IMR-90 (cell line): ENCODE measurements around the gene CENPM. TPM values are rescaled to one million over a fixed set of nuclear protein-coding genes. Genes with fewer than 3 reads are reported as not detected.

Experiments
- ATAC-seq: fragments of 200-7000 bp; cut with Tn5 transposase; 2 replicates; pipeline ENCODE4 v1.9.1; 2020; ENCODE audit warnings: low read depth, mild to moderate bottlenecking, moderate library complexity
- BruUV-seq: library from RNA; stranded (reverse); fragments of 400-500 nt; replicated peaks from 2 replicates; lab custom pipeline; 2021; lab: Mats Ljungman, UMichigan
- CTCF ChIA-PET: fragments of 300-600 bp; formaldehyde crosslinking; extraction: SDS; loops from one replicate; lab custom pipeline; 2021; ENCODE audit warnings: antibody characterized with exemption; lab: Yijun Ruan, JAX
- POLR2A ChIA-PET: fragments of 300-600 bp; sonication (Branson Sonifier 250); formaldehyde crosslinking; loops from one replicate; lab custom pipeline; 2022; ENCODE audit warnings: antibody characterized with exemption; ENCODE audit not compliant: unreplicated experiment; lab: Charles Lee
- DNase-seq: peaks from one replicate; pipeline ENCODE4 v3.0.0; 2013
- H2AFZ ChIP-seq: replicated peaks from 2 replicates; pipeline ENCODE3; 2013; ENCODE audit warnings: low read length, mild to moderate bottlenecking; ENCODE audit not compliant: poor library complexity
- H2AK5ac ChIP-seq: 2 replicates; pipeline ENCODE4 v1.6.1; 2013; ENCODE audit warnings: low read depth, low read length, inconsistent platforms
- H2AK9ac ChIP-seq: replicated peaks from 2 replicates; pipeline ENCODE3; 2013; ENCODE audit warnings: mild to moderate bottlenecking, low read depth, low read length, moderate library complexity; ENCODE audit not compliant: poor library complexity
- H2BK120ac ChIP-seq: 2 replicates; pipeline ENCODE4 v1.6.1; 2013; ENCODE audit warnings: low read depth, low read length, inconsistent platforms
- H2BK15ac ChIP-seq: 3 replicates; pipeline ENCODE4 v1.6.1; 2013; ENCODE audit warnings: low read depth, low read length, inconsistent platforms
- H2BK20ac ChIP-seq: 2 replicates; pipeline ENCODE4 v1.6.1; 2013; ENCODE audit warnings: low read depth, mild to moderate bottlenecking, inconsistent platforms, low read length, moderate library complexity
- H2BK5ac ChIP-seq: 2 replicates; pipeline ENCODE4 v1.6.1; 2013; ENCODE audit warnings: mild to moderate bottlenecking, low read depth, low read length, inconsistent platforms; ENCODE audit not compliant: poor library complexity, severe bottlenecking
- H3K14ac ChIP-seq: replicated peaks from 2 replicates; pipeline ENCODE4 v1.6.1; 2013; ENCODE audit warnings: low read depth, low read length, inconsistent platforms
- H3K18ac ChIP-seq: 2 replicates; pipeline ENCODE4 v1.6.1; 2013; ENCODE audit warnings: low read depth, low read length, control low read depth
- H3K23ac ChIP-seq: 2 replicates; pipeline ENCODE4 v1.6.1; 2013; ENCODE audit warnings: low read depth, low read length, inconsistent platforms
- H3K27ac ChIP-seq: 2 replicates; pipeline ENCODE4 v1.5.1; 2013; ENCODE audit warnings: mild to moderate bottlenecking, control low read depth, low read length; ENCODE audit not compliant: insufficient read depth
- H3K27me3 ChIP-seq: 2 replicates; pipeline ENCODE4 v1.6.1; 2013; ENCODE audit warnings: low read length; ENCODE audit not compliant: control insufficient read depth, insufficient read depth
- H3K36me3 ChIP-seq: 2 replicates; pipeline ENCODE4 v1.6.1; 2013; ENCODE audit warnings: low read length, mixed read lengths; ENCODE audit not compliant: control insufficient read depth, insufficient read depth
- H3K4ac ChIP-seq: 2 replicates; pipeline ENCODE4 v1.6.1; 2013; ENCODE audit warnings: low read depth, low read length, inconsistent platforms
- H3K4me1 ChIP-seq: 2 replicates; pipeline ENCODE4 v1.6.1; 2013; ENCODE audit warnings: low read length, mixed read lengths; ENCODE audit not compliant: control insufficient read depth, insufficient read depth
- H3K4me2 ChIP-seq: 2 replicates; pipeline ENCODE4 v1.6.1; 2013; ENCODE audit warnings: low read depth, mild to moderate bottlenecking, control low read depth, low read length, moderate library complexity
- H3K4me3 ChIP-seq: 2 replicates; pipeline ENCODE4 v1.5.1; 2013; ENCODE audit warnings: low read depth, mild to moderate bottlenecking, control low read depth, low read length, moderate library complexity; ENCODE audit not compliant: insufficient read depth
- H3K56ac ChIP-seq: 2 replicates; pipeline ENCODE4 v1.6.1; 2013; ENCODE audit warnings: low read length, inconsistent platforms; ENCODE audit not compliant: insufficient read depth; ENCODE audit errors: extremely low read depth
- H3K79me1 ChIP-seq, 2 experiments: 2 replicates each; pipeline ENCODE4 v1.6.1; 2013; ENCODE audit warnings: low read length in 2 of 2, inconsistent platforms in 1 of 2, low read depth in 1 of 2
- H3K9ac ChIP-seq: 2 replicates; pipeline ENCODE4 v1.6.1; 2013; ENCODE audit warnings: low read depth, low read length, control low read depth
- H3K9me1 ChIP-seq: 2 replicates; pipeline ENCODE4 v1.6.1; 2013; ENCODE audit warnings: low read length, inconsistent platforms; ENCODE audit not compliant: insufficient read depth
- H3K9me3 ChIP-seq: 2 replicates; pipeline ENCODE4 v1.6.1; 2013; ENCODE audit warnings: low read length; ENCODE audit not compliant: control insufficient read depth, insufficient read depth
- H4K20me1 ChIP-seq: 2 replicates; pipeline ENCODE4 v1.6.1; 2013; ENCODE audit warnings: low read length, inconsistent platforms; ENCODE audit not compliant: insufficient read depth
- H4K5ac ChIP-seq: 2 replicates; pipeline ENCODE4 v1.6.1; 2013; ENCODE audit warnings: mild to moderate bottlenecking, low read depth, low read length, control low read depth
- H4K8ac ChIP-seq, 2 experiments: 2 replicates each; pipeline ENCODE4 v1.6.1; 2013; ENCODE audit warnings: low read depth in 2 of 2, low read length in 2 of 2, control low read depth in 1 of 2, inconsistent platforms in 1 of 2
- H4K91ac ChIP-seq: 2 replicates; pipeline ENCODE4 v1.6.1; 2013; ENCODE audit warnings: low read depth, low read length, inconsistent platforms; ENCODE audit not compliant: insufficient read depth
- MAFK ChIP-seq: IDR thresholded peaks from 2 replicates; pipeline ENCODE4 v1.6.1; 2012; ENCODE audit warnings: low read depth, low read length, improper control_type of control experiment
- MAZ ChIP-seq: IDR thresholded peaks from 2 replicates; pipeline ENCODE4 v1.6.1; 2012; ENCODE audit warnings: low read depth, mild to moderate bottlenecking, low read length, improper control_type of control experiment, moderate library complexity, borderline replicate concordance
- NFE2L2 ChIP-seq: fragments of 150-350 bp; IDR thresholded peaks from 2 replicates; pipeline ENCODE4 v1.6.1; 2016; ENCODE audit warnings: low read depth, mild to moderate bottlenecking, low read length
- POLR2A ChIP-seq: IDR thresholded peaks from 2 replicates; pipeline ENCODE4 v1.6.1; 2012; ENCODE audit warnings: mild to moderate bottlenecking, low read depth, low read length
- SMC3 ChIP-seq: fragments of 150-350 bp; IDR thresholded peaks from 2 replicates; pipeline ENCODE4 v1.6.1; 2016; ENCODE audit warnings: low read depth, mild to moderate bottlenecking, antibody characterized with exemption, low read length, moderate library complexity
- USF2 ChIP-seq: fragments of 150-350 bp; IDR thresholded peaks from 2 replicates; pipeline ENCODE4 v1.6.1; 2017; ENCODE audit warnings: mild to moderate bottlenecking, antibody characterized with exemption, low read length, low read depth
- WGBS, 2 experiments: methylation state at CpG; one replicate each; pipeline versions ENCODE4 v1.1.5 to v1.1.7; 2013; ENCODE audit warnings: missing lambda C conversion rate in 2 of 2; ENCODE audit not compliant: insufficient read length in 1 of 2; ENCODE audit errors: extremely low coverage in 2 of 2; 5-methylcytosine and 5-hydroxymethylcytosine counted together
- dilution Hi-C: fragments of 300-500 bp; cut with HindIII; formaldehyde crosslinking; loops from one replicate; pipeline ENCODE4 v1.14.3; 2018; ENCODE audit warnings: low sequenced_read_pairs; ENCODE audit not compliant: unreplicated experiment
- in situ Hi-C: fragments of 300-500 bp; cut with MboI; formaldehyde crosslinking; loops from 3 replicates; pipeline ENCODE4 v1.14.3; 2019; ENCODE audit warnings: low sequenced_read_pairs, inconsistent platforms, mixed read lengths
- intact Hi-C: fragments of 100-400 bp; cut with micrococcal nuclease; formaldehyde crosslinking; loops from 2 replicates; pipeline ENCODE4 v1.10.0; 2022
- polyA plus RNA-seq, 3 experiments: library from polyadenylated mRNA; depleted of rRNA; stranded (reverse); fragments of >200 nt; gene quantifications; 2 replicates each; pipeline ENCODE4 v1.2.3, GENCODE V29; 2012; ENCODE audit warnings: low replicate concordance in 1 of 3
- total RNA-seq: library from RNA; depleted of rRNA; stranded (reverse); fragments of >200 nt; gene quantifications from 2 replicates; pipeline ENCODE4 v1.2.3, GENCODE V29; 2012

CENPM gene
- total and polyA plus RNA-seq, 2 of the 4 experiments (the other 2 are of a cell fraction) = 18.1 to 20.1 TPM

GRCh38 chr22:41927813-41928212, 19.1 kb downstream of the CENPM start:
- ChIA-PET POLR2A (no interaction called here), CTCF (interaction anchor here (1.4 kb wide), 1 partner anchor 13 kb away, joined by 4 read pairs; no protein-coding TSS in a partner anchor)
- Histone ChIP-seq H4K20me1 (no peaks in the 10 kb centered on the region; the same call in 1 of the 2 replicates), H2BK120ac (no peak overlapping the region), H3K9me1 (no peaks in the 10 kb centered on the region), H3K4ac (no peak overlapping the region), H4K5ac (no peak overlapping the region), H3K14ac (no peak overlapping the region), H3K23ac (no peak overlapping the region), H3K18ac (no peak overlapping the region), H2BK15ac (no peak overlapping the region), H3K27ac (no peak overlapping the region), H4K91ac (no peak overlapping the region), H3K9me3 (no peaks in the 10 kb centered on the region), H3K56ac (no peak overlapping the region), H2AFZ (no peak overlapping the region), H3K9ac (no peak overlapping the region), H2AK5ac (no peak overlapping the region), H2AK9ac (no peak overlapping the region), H3K36me3 (no peaks in the 10 kb centered on the region), H4K8ac (no peak overlapping the region), H2BK20ac (no peak overlapping the region), H3K79me1 (no peaks in the 10 kb centered on the region), H3K4me3 (no peak overlapping the region), H3K4me1 (no peaks in the 10 kb centered on the region), H2BK5ac (no peak overlapping the region), H3K27me3 (peaks cover 23% of the 10 kb centered on the region), H3K4me2 (no peak overlapping the region)
- BruUV-seq = no TSS peak
- ATAC-seq (no peak), DNase-seq (no peak)
- dilution Hi-C loops = no loop called here
- no peak for TF ChIP-seq MAZ
- no peak for TF ChIP-seq SMC3
- TF ChIP-seq POLR2A = no peak
- TF ChIP-seq USF2 = no peak
- TF ChIP-seq MAFK = no peak
- no peak for TF ChIP-seq NFE2L2
- in situ Hi-C loops = no loop called here
- intact Hi-C loops = no loop called here
- WGBS, 2 experiments = 66% methylated on average over 5 of the region's 6 CpGs; no CpG with 5 or more reads in 1 of the 2 experiments
